22Rv1 (cell line): ENCODE data around the gene GABARAP.

ENCODE experiments used
- CTCF ChIP-seq: fragments of 450-650 bp; IDR thresholded peaks from 2 replicates; pipeline ENCODE4 v1.5.1; 2017; ENCODE audit warnings: mild to moderate bottlenecking
- ZFX ChIP-seq: fragments of 450-650 bp; IDR thresholded peaks from 2 replicates; pipeline ENCODE4 v1.6.1; 2017; ENCODE audit warnings: antibody characterized with exemption, borderline replicate concordance

DNA sequence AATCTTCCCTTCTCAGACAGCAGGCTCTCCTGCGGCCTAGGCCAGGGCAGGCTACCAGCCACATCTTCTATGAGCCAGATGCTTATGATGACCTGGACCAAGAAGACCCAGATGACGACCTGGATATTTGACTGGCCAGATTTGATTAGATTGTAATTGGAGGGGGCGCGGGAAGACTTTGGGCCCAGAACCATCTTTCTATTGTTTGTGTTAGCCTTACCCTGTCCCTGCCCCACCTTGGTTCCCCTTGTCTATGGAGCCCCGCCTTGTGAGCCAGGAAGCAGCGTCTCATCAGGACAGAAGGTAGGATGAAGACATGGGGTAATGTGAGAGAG, 17.3 kb upstream of the GABARAP start:
- TF ChIP-seq CTCF, result no peak
- TF ChIP-seq ZFX, result no peak
